Transverse colon (tissue), 4 donors: Measurements from ENCODE around the gene GOLIM4.

Experiments used
- EP300 ChIP-seq: sonication (generic); formaldehyde crosslinking; IDR thresholded peaks from one replicate; pipeline ENCODE4 v1.6.1; 2017; ENCODE audit warnings: antibody characterized with exemption, low read depth
- POLR2A ChIP-seq: fragments of 450-650 bp; IDR thresholded peaks from one replicate; pipeline ENCODE4 v1.6.1; 2016; ENCODE audit warnings: antibody characterized with exemption, mild to moderate bottlenecking, moderate library complexity
- POLR2AphosphoS5 ChIP-seq, 3 donors: sonication (generic); formaldehyde crosslinking; IDR thresholded peaks; one replicate each; pipeline ENCODE4 v1.6.1; 2016; ENCODE audit warnings: antibody characterized with exemption in 3 of 3
- TF ChIP-seq, protein P1 (sequence below), 5 experiments: fragments of 200-600 bp in 3 of 5; fragments of 450-650 bp in 2 of 5; sonication (generic) in 3 of 5; IDR thresholded peaks; 1 replicate in 2 of 5; 2 replicates in 3 of 5; pipeline ENCODE4 v1.5.1; 2016 to 2017; ENCODE audit warnings: antibody characterized with exemption in 5 of 5, inconsistent platforms in 3 of 5, mild to moderate bottlenecking in 2 of 5, moderate library complexity in 1 of 5

DNA sequence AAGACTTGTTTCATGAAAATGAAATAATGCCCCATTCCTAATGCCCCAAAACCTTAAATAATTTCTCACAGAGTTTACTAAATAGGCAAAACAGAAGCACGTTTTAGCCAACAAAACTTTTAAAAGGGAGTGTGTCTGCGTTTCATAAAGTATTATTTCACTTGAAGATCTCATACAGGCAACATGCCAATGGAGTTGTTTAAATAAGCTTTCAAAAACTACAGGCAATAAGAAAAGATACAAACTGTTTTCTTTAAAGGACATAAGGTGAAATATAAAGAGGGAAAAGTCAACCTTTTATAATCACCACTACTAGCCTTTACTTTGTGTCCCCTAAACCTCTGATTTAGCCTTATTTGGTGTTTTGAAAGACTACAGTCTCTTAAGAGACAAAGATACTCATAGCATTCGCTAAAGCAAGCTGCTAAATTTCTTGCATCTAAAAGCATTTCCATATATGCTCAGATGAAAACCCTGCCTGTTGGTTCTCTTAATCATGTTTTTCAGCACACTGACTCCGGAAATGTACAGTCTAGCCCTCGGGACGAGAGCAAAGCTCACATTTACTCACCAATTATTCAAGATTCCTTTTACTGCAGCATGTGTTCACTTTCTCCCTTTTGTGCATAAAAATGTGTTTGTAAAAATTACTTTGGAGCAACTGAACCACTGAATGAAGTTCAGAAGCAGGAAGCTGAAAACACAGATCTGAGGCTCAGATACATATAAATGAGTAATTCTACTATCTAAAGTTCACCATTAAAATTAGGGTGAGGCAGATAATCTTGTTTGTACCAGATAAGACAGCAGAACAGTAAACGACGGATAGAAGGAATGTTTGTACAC lies 119.0 kb downstream of the GOLIM4 start:
- TF ChIP-seq POLR2A (no peak), POLR2AphosphoS5 (IDR thresholded peaks at IDR 0.05) (no peak), EP300 (no peak)
- TF ChIP-seq, protein P1, sequence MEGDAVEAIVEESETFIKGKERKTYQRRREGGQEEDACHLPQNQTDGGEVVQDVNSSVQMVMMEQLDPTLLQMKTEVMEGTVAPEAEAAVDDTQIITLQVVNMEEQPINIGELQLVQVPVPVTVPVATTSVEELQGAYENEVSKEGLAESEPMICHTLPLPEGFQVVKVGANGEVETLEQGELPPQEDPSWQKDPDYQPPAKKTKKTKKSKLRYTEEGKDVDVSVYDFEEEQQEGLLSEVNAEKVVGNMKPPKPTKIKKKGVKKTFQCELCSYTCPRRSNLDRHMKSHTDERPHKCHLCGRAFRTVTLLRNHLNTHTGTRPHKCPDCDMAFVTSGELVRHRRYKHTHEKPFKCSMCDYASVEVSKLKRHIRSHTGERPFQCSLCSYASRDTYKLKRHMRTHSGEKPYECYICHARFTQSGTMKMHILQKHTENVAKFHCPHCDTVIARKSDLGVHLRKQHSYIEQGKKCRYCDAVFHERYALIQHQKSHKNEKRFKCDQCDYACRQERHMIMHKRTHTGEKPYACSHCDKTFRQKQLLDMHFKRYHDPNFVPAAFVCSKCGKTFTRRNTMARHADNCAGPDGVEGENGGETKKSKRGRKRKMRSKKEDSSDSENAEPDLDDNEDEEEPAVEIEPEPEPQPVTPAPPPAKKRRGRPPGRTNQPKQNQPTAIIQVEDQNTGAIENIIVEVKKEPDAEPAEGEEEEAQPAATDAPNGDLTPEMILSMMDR (IDR thresholded peaks at IDR 0.05) = no peak
